Skeletal muscle cell (primary cell): ENCODE data around the gene SLK.

Source experiments
- DNase-seq: peaks from one replicate; pipeline ENCODE4 v3.0.0-alpha.2; 2010; ENCODE audit warnings: low read depth
- H3K4me3 ChIP-seq: 2 replicates; pipeline ENCODE4 v1.5.1; 2011; ENCODE audit warnings: low read depth, mild to moderate bottlenecking, control low read depth, low read length, moderate library complexity

SLK gene

DNA sequence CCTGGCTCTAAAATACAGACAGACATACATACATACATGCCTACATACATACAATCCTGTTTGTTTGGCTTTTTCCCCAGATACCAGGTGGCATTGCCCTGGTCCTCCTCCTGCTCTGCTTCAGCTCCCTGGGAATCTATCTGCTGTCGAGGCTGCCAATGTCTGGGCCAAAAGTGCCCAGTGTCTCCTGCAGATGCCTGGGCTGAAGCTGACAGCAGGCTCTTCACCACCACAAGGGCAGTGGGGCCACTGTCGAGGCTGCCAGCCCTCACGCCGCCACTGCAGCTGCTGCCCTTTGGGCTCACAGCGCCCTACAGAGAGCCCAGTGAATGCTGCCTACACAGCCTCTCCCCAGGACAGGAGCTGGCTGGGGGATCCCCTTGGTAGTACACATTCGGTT is 30.9 kb upstream of the SLK start:
- no peak for DNase-seq
- H3K4me3 ChIP-seq: no peak overlapping the region

DNA sequence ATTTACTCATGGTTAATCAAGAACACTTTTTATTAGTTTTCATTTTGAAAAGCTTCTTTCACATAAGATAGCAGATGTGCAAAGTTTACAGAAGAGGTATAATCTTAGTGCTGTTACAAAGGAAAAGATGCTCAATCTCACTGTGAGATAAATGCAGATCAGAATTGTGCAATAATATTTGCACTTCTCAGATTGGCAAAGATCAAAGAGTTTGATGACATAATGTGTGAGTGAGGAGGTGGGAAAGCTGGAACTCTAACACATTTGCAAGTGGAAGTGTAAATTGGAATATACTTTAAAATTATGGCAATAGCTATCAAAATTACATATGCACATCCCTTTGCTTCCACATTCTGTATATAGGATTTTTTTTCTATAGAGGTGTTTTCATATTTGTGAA is 27.4 kb upstream of the SLK start:
- DNase-seq: no peak
- no peak overlapping the region for H3K4me3 ChIP-seq

DNA sequence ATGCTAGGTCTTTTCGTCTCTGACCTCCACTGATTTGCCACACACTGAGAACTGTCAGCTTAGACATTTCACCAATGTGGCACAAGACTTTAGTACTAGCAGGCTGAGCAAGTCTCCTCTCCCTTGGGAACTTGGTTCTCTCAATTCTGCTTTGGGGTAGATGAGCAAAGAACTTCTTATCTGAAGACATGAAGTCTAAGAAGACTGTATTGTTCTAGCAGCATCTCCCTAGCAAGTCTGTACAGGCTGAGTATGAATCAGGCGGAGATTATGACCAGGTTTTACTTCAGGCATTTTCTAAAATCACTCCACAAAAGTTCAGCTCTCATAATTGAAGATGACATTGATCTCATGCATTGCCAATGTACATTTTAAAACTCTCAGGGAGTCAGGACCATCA is 25.1 kb upstream of the SLK start:
- DNase-seq: no peak
- no peak overlapping the region for H3K4me3 ChIP-seq

DNA sequence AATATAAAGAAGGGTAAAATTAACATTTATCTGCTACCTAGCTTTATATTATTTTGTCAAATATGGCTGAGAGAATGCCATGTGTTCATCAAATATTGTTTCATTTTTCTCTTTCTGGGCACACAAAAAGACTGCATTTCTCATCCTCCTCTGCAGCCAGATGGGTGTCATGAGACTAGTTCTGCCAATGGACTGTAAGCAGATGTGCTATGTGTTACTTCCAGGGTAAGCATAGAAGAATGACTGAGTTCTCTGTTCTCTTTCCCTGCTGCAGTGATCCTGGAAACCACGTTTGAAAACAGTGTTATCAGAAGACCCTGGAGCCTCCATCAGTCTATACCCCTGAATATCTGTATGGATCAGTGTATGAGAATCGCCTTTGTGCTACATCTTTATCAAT is 24.1 kb upstream of the SLK start:
- no peak for DNase-seq
- H3K4me3 ChIP-seq: no peak overlapping the region

DNA sequence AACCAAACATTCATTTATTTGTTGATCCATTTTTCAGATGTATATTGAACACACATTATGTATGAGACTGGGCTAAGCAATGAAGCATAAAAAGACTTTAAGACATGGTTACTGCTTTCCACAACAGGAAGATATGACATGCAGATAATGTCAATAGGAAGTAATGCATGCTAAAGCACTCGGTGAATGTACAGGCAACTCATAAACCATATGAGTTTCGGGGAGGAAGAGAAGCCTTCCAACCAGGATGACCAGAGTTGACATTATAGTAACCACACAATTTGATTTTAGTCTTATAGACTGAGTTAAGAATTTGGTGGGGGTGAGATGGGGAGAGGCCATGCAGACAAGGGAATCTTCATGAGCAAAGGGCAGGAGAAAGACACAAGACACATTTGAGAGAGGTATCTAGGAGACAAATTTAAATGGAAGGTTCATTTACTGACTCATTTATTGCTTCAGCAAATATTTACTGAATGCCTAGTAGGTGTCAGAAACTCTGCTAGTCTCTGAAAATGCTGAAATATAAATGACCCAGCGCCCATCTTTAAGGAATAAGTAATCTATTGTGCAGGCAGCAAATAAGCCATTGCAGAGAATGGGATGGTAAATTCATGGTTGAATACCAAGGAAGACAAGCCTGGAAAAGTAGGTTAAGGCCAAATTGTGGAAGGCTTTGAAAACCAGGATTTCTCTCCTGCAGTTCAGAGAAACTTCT is 19.0 kb upstream of the SLK start:
- H3K4me3 ChIP-seq: no peak overlapping the region
- DNase-seq: no peak

DNA sequence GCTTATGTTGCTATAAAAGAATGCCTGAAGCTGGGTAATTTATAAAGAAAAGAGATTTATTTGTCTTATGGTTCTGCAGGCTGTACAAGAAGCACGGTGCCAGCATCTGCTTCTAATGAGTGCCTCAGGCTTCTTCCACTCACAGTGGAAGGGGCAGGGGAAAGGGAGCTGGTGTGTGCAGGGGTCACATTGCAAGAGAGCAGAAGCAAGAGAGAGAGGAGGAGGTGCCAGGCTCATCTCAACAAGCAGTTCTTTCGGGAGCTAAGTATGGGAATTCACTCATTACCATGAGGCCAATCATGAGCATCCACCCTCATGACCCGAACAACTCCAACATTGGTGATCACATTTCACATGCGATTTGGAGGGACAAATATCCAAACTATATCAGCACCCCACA is 17.2 kb upstream of the SLK start:
- no peak overlapping the region for H3K4me3 ChIP-seq
- DNase-seq: no peak

DNA sequence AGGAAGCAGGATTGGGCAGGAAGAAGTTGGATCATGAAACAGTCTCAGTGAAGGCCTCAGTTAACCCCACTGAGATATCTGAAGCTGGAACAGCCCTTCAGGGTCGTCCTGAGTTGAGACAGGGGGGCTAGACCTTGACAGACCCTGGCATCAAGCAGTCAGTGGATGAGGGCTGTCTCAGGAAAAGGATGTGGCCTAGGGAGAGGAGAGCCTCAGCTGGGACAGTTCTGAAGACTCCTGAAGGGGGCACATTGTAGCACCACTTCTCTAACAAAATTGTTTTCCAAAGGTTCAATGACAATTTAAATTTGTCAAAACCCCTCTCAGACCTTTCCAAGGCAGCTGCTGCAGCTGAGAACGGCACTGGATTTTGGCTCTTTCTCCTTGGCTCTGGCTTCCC is 15.8 kb upstream of the SLK start:
- H3K4me3 ChIP-seq: no peak overlapping the region
- DNase-seq: no peak

DNA sequence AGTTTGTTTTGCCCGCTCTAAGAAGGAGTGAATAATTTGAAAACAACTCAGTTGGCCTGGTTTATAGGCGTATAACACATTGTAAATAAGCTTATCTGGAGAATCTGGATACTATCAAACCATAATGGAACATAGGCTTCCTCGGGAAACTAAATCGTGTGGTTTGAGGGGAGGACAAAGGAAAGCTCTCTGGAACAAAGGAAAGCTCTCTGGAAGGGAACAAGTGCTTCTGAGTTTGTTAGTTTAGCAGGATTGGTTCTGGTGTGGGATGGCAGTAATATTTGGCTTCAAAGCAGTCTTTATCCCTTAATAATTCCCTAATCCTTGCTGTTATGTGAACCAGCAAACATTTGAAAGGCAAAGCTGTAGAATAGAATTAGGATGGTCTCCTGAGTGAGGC is 15.0 kb upstream of the SLK start:
- H3K4me3 ChIP-seq: no peak overlapping the region
- DNase-seq: no peak

DNA sequence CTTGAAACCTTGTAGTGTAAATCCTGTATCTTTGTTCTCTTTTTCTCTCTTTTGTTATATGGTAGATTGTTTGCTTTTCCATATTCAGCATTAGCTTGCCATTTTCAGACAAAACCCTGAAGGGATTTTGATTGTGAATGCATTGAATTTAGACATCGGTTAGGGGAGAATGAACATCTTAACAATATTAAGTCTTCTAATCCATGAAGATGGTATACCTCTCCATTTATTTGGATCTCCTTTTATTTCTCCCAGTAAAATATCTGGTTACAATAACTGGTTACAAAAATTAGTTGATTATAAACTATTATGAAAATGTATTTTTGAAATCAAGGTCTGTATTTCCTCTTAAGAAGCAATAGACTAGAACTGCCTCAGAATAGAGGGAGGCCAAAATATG is 12.4 kb upstream of the SLK start:
- no peak overlapping the region for H3K4me3 ChIP-seq
- no peak for DNase-seq

DNA sequence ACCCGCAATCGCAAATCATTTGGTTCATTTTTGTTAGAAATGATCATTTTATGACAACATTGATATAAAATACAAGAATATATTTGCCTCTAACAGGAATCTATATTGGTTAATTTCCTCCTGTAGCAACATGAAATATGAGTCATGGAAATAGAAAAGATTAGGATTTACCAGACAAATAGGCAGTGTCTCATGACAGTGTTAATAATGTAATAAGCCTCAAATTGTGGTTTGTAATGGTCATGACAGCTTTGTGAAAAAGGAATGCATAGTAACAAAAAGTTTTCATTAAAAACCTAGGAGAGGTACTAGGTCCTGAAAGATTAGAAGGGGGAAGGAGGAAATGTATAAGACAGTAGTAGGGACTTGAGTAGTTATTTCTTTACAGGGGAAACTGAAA is 7.9 kb upstream of the SLK start:
- no peak for DNase-seq
- no peak overlapping the region for H3K4me3 ChIP-seq

DNA sequence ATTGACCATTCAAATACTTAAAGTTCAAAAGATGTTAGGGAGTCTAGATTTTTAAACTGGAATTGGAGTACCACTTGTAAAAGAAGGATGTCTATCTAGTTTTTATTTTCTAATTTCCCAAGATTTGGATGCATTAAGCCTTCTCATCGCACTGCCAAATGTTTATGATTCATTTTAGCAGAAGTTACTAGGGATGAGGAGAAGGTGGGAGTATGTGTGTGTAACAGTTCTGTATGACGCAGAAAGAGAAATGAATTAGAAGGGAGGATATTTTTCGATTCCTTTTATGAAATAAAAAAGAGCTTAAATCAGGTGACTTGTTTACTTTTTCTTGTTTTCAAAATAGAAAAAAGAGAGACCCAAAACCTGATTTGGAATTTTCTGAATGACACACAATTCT is 6.8 kb upstream of the SLK start:
- no peak overlapping the region for H3K4me3 ChIP-seq
- no peak for DNase-seq

DNA sequence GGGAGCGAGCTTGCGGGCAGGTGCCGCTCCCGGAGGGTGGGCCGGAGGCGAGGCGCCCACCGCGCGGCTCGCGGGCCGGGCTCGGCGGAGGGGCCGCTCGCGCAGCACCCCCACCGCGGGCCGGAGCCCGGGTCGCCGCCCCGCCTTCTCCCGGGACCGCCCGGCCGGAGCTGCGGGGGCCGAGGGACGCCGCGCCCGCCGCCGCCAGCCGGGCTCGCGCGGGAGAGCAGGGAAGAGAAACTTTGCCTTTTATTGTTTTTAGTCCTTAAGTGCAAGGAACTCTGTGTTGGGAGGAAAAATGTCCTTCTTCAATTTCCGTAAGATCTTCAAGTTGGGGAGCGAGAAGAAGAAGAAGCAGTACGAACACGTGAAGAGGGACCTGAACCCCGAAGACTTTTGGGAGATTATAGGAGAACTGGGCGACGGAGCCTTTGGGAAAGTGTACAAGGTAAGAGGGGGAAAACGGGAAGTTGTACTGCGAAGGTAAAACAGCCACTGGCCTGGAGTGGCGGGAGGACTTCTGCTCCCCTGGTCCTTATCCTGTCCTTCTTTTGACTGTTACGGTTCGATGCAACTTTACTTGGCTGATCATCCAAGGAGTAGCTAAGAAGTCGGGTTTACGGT is 620 bp downstream of the SLK start:
- no peak for DNase-seq
- H3K4me3 ChIP-seq: peak overlapping the region; percentile 64

DNA sequence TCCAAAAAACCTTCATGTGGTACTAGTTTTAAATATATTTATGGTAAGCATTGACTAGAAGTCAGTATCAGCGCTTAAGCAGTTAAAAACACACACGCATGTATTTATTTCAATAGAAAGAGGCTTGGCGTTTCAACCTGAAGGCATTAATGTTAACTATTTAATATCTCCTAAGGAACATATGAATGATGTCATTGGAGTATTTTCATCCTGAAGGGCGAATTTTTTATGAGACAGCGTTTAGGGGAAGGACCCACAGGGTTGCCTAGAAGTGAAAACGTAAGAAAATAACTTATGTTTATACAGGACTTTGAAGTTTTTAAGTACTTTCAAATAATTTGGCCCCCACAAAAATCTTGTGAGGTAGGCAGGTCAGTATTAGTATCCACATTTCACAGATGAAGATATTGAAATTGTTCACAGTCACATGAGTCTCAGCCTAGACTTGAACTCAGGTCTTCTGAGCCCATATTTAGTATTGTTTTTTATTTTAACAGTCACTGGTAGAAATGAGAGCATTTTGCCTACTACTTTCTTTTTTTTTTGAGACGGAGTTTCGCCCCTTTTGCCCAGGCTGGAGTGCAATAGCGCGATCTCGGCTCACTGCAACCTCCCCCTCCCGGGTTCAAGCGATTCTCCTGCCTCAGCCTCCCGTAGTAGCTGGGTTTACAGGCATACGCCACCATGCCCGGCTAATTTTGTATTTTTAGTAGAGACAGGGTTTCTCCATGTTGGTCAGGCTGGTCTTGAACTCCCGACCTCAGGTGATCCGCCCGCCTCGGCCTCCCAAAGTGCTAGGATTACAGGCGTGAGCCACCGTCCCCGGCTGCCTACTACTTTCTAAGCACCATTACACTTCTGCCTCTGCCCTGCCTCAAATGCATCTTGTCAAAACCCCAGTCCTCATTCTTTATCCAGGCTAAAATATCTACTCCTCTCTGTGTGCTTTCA is 1.8 kb downstream of the SLK start:
- no peak for DNase-seq
- H3K4me3 ChIP-seq: peak overlapping the region; percentile 64

DNA sequence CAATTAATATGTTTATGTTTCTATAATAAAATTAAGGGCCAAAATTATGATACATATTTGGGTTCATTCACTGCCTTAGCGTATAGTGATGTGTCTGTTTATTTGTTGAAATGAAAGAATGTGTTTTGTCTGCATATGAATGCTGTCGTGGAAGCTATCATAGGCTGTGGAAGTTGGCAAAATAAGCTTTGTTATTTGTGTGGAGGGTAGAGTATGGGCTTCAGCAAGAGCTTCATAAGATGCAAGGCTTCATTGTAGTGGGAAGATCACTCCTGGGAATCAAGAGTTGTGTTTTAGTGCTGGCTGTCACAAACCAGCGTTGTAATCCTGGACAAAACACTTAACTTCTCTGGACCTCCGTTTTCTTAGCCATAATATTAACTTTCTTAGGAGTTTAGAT is 2.5 kb downstream of the SLK start:
- H3K4me3 ChIP-seq: peak overlapping the region; percentile 64
- DNase-seq: no peak

DNA sequence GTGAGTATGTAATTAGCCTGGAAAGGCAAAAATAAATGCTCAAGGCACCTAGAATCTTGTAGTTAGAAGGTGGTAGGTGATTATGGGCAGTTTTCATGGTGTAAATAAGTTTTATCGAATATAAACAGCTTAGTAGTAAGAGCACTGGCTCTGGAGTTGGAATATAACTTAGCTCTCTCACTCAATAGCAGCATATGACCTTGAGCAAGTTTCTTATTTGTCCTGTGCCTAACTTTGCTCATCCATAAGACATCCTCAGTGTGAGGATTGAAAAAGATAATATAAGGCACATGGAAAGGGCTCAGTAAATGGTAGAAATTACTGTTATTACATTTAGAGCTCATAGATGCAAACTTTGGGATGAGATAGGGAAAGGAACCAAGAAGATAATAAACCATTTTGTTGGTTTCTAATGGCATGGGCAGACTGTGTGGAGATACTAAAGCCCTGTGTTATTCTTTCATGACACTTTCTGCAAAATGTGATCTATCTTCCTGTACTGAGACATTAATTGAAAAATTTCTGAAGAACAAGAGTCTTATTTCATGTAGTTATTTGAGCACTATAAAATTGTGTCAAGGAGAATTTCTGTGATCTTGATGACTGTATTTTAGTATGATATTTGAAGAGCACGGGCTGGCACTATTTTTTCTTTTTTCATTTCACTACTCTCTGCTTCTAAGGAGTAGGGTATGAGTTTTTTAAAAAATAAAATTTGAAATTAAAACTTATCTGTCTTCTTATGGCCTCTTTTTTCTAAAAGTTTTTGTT is 3.1 kb downstream of the SLK start:
- DNase-seq: no peak
- peak overlapping the region; percentile 64 for H3K4me3 ChIP-seq

DNA sequence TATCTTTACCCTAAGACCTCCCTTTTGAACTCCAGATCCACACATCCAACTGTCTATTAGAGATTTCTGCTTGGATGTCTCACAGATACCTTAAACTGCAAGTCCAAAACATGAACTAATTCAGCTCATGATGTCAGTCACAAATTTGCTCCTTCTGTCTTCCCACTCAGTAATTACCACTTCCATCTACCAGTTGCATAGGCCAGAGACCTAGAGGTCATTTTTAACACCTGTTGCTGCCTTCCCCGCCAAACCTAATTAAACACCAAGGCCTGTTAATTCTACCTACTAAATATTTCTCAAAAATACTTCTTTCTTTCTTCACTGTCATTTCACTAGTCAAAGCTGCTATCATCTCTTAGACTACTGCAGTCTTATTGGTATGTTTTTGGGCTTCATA is 8.2 kb downstream of the SLK start:
- H3K4me3 ChIP-seq: no peak overlapping the region
- DNase-seq: no peak

DNA sequence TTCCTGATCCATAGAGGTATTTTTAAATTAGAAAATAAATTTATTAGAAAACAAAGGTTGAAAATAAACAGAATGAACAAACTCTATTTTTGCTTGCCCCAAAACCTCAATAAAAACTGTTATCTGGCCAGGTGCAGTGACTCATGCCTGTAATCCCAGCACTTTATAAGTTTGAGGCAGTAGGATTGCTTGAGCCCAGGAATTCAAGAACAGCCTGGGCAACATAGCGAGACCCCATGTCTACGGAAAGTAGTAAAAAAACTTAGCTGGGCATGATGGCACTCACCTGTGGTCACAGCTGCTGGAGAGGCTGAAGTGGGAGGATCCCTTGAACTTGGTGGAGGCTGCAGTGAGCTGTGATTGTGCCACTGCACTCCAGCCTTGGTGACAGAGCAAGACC is 10.3 kb downstream of the SLK start:
- DNase-seq: no peak

DNA sequence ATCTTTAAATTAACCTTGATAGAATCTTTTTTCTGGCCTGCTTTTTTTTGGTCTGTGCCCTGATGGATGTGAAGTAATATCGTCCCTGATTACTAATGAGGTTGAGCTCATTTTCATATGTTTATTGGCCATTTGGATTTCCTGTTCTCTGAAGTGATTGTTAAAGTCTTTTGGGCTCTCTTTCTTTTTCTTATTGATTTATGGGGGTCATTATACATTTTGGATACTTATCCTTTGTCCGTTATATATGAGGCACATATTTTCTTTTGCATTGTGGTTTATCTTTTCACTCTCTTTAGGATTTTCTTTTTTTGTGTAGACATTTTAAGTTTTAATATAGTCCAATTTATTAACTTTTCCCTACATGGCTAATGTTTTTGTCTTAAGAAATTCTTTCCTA is 12.6 kb downstream of the SLK start:
- no peak for DNase-seq

More for the DNA sequence above, 10.3 kb downstream of the SLK start:
- H3K4me3 ChIP-seq: no peak overlapping the region

DNA sequence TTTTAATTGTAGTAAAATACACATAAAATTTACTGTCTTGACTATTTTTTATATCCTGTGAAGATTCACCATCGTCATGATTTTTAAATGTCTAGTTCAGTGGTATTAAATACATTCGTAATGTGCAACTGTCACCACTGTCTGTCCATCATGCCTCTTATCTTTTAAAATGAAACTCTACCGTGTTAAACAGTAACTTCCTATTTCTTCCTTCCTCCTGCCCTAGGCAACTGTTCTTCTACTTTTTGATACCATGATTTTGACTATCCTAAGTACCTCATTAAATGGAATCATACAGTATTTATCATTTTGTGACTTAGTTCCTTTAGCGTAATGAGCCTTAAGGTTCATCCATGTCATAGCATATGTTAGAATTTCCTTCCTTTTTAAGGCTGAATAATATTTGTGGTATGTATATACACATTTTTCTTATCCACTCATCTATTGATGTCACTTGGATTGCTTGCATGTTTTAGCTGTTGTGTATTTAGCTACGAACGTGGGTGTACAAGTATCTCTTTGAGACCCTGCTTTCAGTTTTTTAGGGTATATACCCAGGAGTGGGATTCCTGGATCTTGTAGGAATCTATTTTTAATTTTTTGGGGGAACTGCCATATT is 13.5 kb downstream of the SLK start:
- H3K4me3 ChIP-seq: no peak overlapping the region
- DNase-seq: no peak

More for the DNA sequence above, 12.6 kb downstream of the SLK start:
- no peak overlapping the region for H3K4me3 ChIP-seq
